Tibial nerve (tissue), 4 donors: ENCODE results near the gene ZFP1.

Experiments used
- CTCF ChIP-seq, 5 experiments: fragments of 200-600 bp in 3 of 5; fragments of 450-650 bp in 2 of 5; sonication (generic) in 3 of 5; IDR thresholded peaks; one replicate each; pipeline ENCODE4 v1.5.1; 2016 to 2019; ENCODE audit warnings: antibody characterized with exemption in 5 of 5, mild to moderate bottlenecking in 3 of 5, moderate library complexity in 2 of 5
- EP300 ChIP-seq, 2 donors: sonication (generic); formaldehyde crosslinking; IDR thresholded peaks; one replicate each; pipeline ENCODE4 v1.6.1; 2017; ENCODE audit warnings: antibody characterized with exemption in 2 of 2, mild to moderate bottlenecking in 1 of 2
- POLR2A ChIP-seq, 2 donors: fragments of 450-650 bp; IDR thresholded peaks; one replicate each; pipeline ENCODE4 v1.6.1; 2017; ENCODE audit warnings: antibody characterized with exemption in 2 of 2, mild to moderate bottlenecking in 2 of 2, moderate library complexity in 2 of 2

DNA sequence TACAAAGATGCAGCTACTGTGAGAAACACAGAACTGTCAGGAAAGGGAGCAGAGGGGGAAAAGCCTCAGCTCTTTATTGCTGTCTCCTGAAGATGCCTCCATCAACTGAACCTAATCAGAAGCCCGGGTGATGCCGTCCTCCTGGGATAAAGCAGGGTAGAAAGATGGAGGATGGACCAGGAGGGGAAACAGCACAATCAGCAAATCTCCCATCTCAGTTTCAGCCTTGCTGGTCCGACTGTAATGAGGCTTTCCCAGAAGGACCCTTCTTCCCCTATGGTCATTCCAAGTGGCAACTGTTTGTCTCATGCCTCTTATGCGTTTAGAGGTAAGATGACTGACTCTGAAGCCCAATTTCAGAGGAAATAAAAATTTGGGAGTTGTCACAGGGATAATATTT is 24.3 kb downstream of the ZFP1 start:
- TF ChIP-seq POLR2A (IDR thresholded peaks at IDR 0.05) (no peak), EP300 (IDR thresholded peaks at IDR 0.05) (no peak), CTCF (IDR thresholded peaks at IDR 0.05) (no peak)
